K562 (cell line): ENCODE results near the gene OXSR1. TPM values are rescaled to one million over a fixed set of nuclear protein-coding genes. Genes with fewer than 3 reads are reported as not detected.

Experiments
- ARID4B ChIP-seq: sonication (generic); formaldehyde crosslinking; IDR thresholded peaks from 2 replicates; pipeline ENCODE4 v1.8.0; 2022; ENCODE audit warnings: mild to moderate bottlenecking, missing genetic modification reagents
- ELK3 ChIP-seq: fragments of 450-650 bp; formaldehyde crosslinking; IDR thresholded peaks from 2 replicates; pipeline ENCODE4 v1.4.0; 2020; ENCODE audit warnings: mild to moderate bottlenecking
- FOXP1 ChIP-seq: sonication (generic); formaldehyde crosslinking; IDR thresholded peaks from 2 replicates; pipeline ENCODE4 v1.8.0; 2022; ENCODE audit warnings: mild to moderate bottlenecking, missing genetic modification reagents
- FOXP4 ChIP-seq: sonication (generic); formaldehyde crosslinking; IDR thresholded peaks from 2 replicates; pipeline ENCODE4 v1.8.0; 2022; ENCODE audit warnings: mild to moderate bottlenecking, missing genetic modification reagents, borderline replicate concordance
- HDGF ChIP-seq: fragments of 450-650 bp; IDR thresholded peaks from 2 replicates; pipeline ENCODE4 v1.6.1; 2016
- HNRNPK ChIP-seq: fragments of 200-400 bp; formaldehyde crosslinking; IDR thresholded peaks from one replicate; pipeline ENCODE4 v1.6.1; 2018; ENCODE audit warnings: mild to moderate bottlenecking, low read depth, low read length; ENCODE audit not compliant: poor library complexity, severe bottlenecking
- KAT7 ChIP-seq: sonication (generic); formaldehyde crosslinking; IDR thresholded peaks from 2 replicates; pipeline ENCODE4 v1.8.0; 2022; ENCODE audit warnings: missing genetic modification reagents, mild to moderate bottlenecking, borderline replicate concordance
- NFIC ChIP-seq: fragments of 450-650 bp; IDR thresholded peaks from 2 replicates; pipeline ENCODE4 v1.6.1; 2017; ENCODE audit warnings: mild to moderate bottlenecking, inconsistent platforms
- TOE1 ChIP-seq, 2 experiments: fragments of 450-650 bp in 1 of 2; sonication (generic) in 1 of 2; formaldehyde crosslinking in 1 of 2; IDR thresholded peaks; 2 replicates each; pipeline versions ENCODE4 v1.7.1 to v1.8.0; 2016 to 2022; ENCODE audit warnings: borderline replicate concordance in 2 of 2, mild to moderate bottlenecking in 2 of 2, antibody characterized with exemption in 1 of 2, inconsistent platforms in 1 of 2, low read depth in 1 of 2, missing genetic modification reagents in 1 of 2, moderate library complexity in 1 of 2
- ZBTB7A ChIP-seq: IDR thresholded peaks from 2 replicates; pipeline ENCODE4 v1.6.1; 2011; ENCODE audit warnings: low read depth, mild to moderate bottlenecking, low read length, moderate library complexity, borderline replicate concordance; ENCODE audit not compliant: control insufficient read depth
- ZNF23 ChIP-seq: fragments of 250-450 bp; sonication (Bioruptor Pico); IDR thresholded peaks from 2 replicates; pipeline ENCODE4 v1.4.0; 2020; ENCODE audit warnings: mild to moderate bottlenecking
- ZNF239 ChIP-seq: fragments of 250-450 bp; sonication (Bioruptor Pico); IDR thresholded peaks from 2 replicates; pipeline ENCODE4 v1.4.0; 2020; ENCODE audit warnings: mild to moderate bottlenecking
- ZNF592 ChIP-seq: fragments of 450-650 bp; IDR thresholded peaks from 2 replicates; pipeline ENCODE4 v1.6.1; 2017; ENCODE audit warnings: antibody characterized with exemption, mild to moderate bottlenecking
- ZNF75A ChIP-seq: fragments of 450-650 bp; formaldehyde crosslinking; IDR thresholded peaks from 2 replicates; pipeline ENCODE4 v1.4.0; 2020; ENCODE audit warnings: mild to moderate bottlenecking
- polyA plus RNA-seq, 8 experiments: library from polyadenylated mRNA; depleted of rRNA in 4 of 8; stranded (reverse) in 5 of 8; unstranded in 3 of 8; fragments of >200 nt; fragmentation: Nextera tagmentation in 2 of 8; fragmentation: Illumina TruSeq in 1 of 8; extraction: Ambion mirVana in 2 of 8; extraction: Trizol in 1 of 8; gene quantifications; 2 replicates each; pipeline versions ENCODE4 v1.2.1 to v1.2.3, GENCODE V29; 2011 to 2014; ENCODE audit warnings: inconsistent platforms in 1 of 8, missing spikeins in 1 of 8
- total RNA-seq, 7 experiments: library from RNA; depleted of rRNA in 6 of 7; stranded (reverse); fragments of >200 nt in 6 of 7; fragmentation: Illumina TruSeq in 2 of 7; extraction: Trizol in 2 of 7; gene quantifications; 2 replicates each; pipeline versions ENCODE4 v1.2.1 to v1.2.3, GENCODE V29; 2011 to 2021; ENCODE audit warnings: low replicate concordance in 1 of 7

The OXSR1 gene
- total and polyA plus RNA-seq, 9 of the 15 experiments (the other 6 are each of a cell fraction or from before 2014, with no cell fraction given) = 15.7 to 87.6 (median 48.7) TPM

GRCh38 chr3:38118421-38119247, 46.7 kb upstream of the OXSR1 start (continued):
- TF ChIP-seq ZNF592 (no peak), KAT7 (CRISPR knock-in tag) (no peak), FOXP1 (CRISPR knock-in tag) (0 out of 2 replicates have a peak, but pooled peaks have one; percentile 3), FOXP4 (CRISPR knock-in tag) (no peak), NFIC (peak; percentile 88), ELK3 (CRISPR knock-in tag) (no peak), TOE1 (IDR thresholded peaks at IDR 0.05; ENCODE audit: borderline replicate concordance) (no peak), TOE1 (CRISPR knock-in tag; IDR thresholded peaks at IDR 0.05; ENCODE audit: borderline replicate concordance, low read depth) (0 out of 2 replicates have a peak, but pooled peaks have one; percentile 4), ZNF239 (CRISPR knock-in tag) (no peak), ARID4B (CRISPR knock-in tag) (peak; percentile 20; the same call in 1 of the 2 replicates), ZBTB7A (no peak), HNRNPK (no peak), ZNF23 (no peak), HDGF (peak; percentile 9; the same call in 1 of the 2 replicates), ZNF75A (CRISPR knock-in tag) (no peak)
